BJ (cell line): ENCODE results near the gene CPNE4. TPM values are rescaled to one million over a fixed set of nuclear protein-coding genes. Genes with fewer than 3 reads are reported as not detected.

Experiments used
- CTCF ChIA-PET: fragments of 350-600 bp; formaldehyde crosslinking; extraction: SDS; loops from one replicate; lab custom pipeline; 2021; ENCODE audit warnings: antibody characterized with exemption, inconsistent platforms; lab: Yijun Ruan, JAX
- POLR2A ChIA-PET: fragments of 300-600 bp; sonication (Branson Sonifier 250); formaldehyde crosslinking; extraction: SDS; loops from one replicate; lab custom pipeline; 2021; ENCODE audit warnings: antibody characterized with exemption; lab: Charles Lee
- DNase-seq: peaks from one replicate; pipeline ENCODE4 v3.0.0-alpha.2; 2011; ENCODE audit warnings: low read depth
- H3K27me3 ChIP-seq: 2 replicates; pipeline ENCODE4 v1.6.0; 2011; ENCODE audit warnings: low read length; ENCODE audit not compliant: control insufficient read depth, insufficient read depth
- H3K36me3 ChIP-seq: 2 replicates; pipeline ENCODE4 v1.5.1; 2011; ENCODE audit warnings: low read length; ENCODE audit not compliant: control insufficient read depth, insufficient read depth
- H3K4me3 ChIP-seq: 2 replicates; pipeline ENCODE4 v1.5.1; 2011; ENCODE audit warnings: low read depth, mild to moderate bottlenecking, control low read depth, low read length
- polyA plus RNA-seq: library from polyadenylated mRNA; depleted of rRNA; stranded (reverse); fragments of >200 nt; gene quantifications from 2 replicates; pipeline ENCODE4 v1.2.3, GENCODE V29; 2011
- TF ChIP-seq, protein P1 (sequence below): IDR thresholded peaks from 2 replicates; pipeline ENCODE4 v1.5.1; 2011; ENCODE audit warnings: low read depth, mild to moderate bottlenecking, control low read depth, inconsistent platforms, low read length, moderate library complexity; ENCODE audit not compliant: insufficient read depth

The CPNE4 gene
- polyA plus RNA-seq, 1 experiment, result not detected

DNA sequence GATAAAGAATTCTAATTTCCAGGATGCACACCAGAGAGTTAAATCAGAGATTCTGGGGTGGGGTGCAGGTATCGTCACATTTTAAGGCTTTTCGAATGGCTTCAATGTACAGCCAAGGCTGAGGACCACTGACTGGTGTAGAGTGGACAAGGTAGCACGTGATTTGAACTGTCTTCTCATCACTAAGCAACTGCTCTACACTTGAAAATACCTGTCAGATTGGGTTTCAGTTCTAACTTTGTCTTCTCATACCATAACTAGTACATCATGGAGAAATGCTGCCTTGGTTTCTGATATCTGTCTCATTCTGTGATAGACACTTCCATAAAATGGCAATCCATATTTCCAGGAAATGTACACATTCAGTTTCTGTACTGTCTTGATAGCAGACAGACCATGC lies 474.0 kb downstream of the CPNE4 start:
- TF ChIP-seq, protein P1, sequence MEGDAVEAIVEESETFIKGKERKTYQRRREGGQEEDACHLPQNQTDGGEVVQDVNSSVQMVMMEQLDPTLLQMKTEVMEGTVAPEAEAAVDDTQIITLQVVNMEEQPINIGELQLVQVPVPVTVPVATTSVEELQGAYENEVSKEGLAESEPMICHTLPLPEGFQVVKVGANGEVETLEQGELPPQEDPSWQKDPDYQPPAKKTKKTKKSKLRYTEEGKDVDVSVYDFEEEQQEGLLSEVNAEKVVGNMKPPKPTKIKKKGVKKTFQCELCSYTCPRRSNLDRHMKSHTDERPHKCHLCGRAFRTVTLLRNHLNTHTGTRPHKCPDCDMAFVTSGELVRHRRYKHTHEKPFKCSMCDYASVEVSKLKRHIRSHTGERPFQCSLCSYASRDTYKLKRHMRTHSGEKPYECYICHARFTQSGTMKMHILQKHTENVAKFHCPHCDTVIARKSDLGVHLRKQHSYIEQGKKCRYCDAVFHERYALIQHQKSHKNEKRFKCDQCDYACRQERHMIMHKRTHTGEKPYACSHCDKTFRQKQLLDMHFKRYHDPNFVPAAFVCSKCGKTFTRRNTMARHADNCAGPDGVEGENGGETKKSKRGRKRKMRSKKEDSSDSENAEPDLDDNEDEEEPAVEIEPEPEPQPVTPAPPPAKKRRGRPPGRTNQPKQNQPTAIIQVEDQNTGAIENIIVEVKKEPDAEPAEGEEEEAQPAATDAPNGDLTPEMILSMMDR, result no peak
- no peak overlapping the region for H3K4me3 ChIP-seq
- peaks cover 3% of the 10 kb centered on the region for H3K27me3 ChIP-seq
- ChIA-PET POLR2A (interaction anchor here (0.9 kb wide), 1 partner anchor 17 kb away, joined by 3 read pairs; no protein-coding TSS in a partner anchor), CTCF (interaction anchor here (1.6 to 2.0 kb wide), 2 partner anchors 12 to 19 kb away, joined by 4 read pairs; no protein-coding TSS in a partner anchor)
- DNase-seq, result no peak
- H3K36me3 ChIP-seq, result no peaks in the 10 kb centered on the region

DNA sequence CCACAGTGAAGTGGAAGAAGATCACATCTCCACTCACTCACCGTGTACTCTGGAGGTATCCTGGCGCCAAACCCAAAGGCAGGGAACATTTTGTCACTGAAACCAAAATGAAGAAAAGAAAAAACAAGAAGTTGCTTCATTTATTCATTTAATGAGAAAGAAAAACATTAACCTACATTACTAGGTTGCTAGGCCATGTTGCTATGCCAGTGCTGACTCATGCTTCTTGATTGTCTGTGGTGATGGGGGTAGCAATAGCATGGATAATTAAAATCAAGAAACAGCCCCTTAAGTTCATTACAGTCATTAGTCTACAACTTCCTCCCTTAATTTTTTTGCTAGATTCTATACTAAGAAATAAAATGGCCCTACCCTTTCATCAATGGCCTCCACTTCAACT lies 479.4 kb downstream of the CPNE4 start:
- TF ChIP-seq, protein P1, result no peak

DNA sequence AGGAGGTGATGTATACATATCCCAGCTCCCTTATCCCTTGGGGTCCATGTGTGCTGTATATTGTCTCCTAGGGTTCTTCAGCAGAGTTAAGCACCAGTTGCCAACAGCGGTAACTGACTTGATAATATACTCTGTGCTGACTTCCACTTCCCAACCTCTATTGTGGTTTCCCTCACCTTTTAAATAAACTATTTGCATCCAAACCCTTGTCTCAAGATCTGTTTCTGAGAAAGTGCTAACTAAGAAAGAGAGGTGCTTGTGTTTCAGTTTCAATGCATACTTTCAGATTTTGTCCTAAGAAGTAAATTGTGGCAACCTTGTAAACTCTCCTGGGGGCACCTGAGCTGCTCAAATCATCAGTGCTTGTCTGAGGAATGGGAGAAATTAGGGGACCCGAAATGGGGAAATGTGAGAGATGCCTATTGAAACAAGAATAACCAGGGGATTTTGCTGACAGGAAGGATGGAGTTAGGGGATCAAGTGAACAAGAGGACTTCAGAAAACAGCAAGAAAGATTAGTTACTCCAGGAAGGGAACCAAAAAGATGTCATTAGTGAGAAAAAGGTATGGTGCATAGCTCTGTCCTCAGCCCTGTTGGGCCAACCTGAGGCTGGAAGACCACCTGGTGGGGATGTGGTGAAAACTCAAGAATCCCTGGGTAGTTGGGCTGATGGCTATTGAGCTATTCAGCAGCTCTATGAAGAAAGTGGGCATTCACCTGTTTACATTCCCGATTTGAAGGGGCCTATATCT lies 481.1 kb downstream of the CPNE4 start:
- TF ChIP-seq, protein P1, result no peak
- Histone ChIP-seq H3K27me3 (peaks cover 1% of the 10 kb centered on the region; the same call in 1 of the 2 replicates), H3K4me3 (no peak overlapping the region), H3K36me3 (no peaks in the 10 kb centered on the region)
- no peak for DNase-seq
- ChIA-PET POLR2A (no interaction called here), CTCF (interaction anchor here (0.7 to 1.9 kb wide), 3 partner anchors 15 to 28 kb away, joined by 3 to 5 read pairs (median 3); no protein-coding TSS in a partner anchor)

More for the DNA sequence above, 479.4 kb downstream of the CPNE4 start:
- H3K27me3 ChIP-seq, result peaks cover 1% of the 10 kb centered on the region
- CTCF ChIA-PET, result no interaction called here
- POLR2A ChIA-PET, result no interaction called here
- no peak overlapping the region for H3K4me3 ChIP-seq
- no peak for DNase-seq
- no peaks in the 10 kb centered on the region for H3K36me3 ChIP-seq

DNA sequence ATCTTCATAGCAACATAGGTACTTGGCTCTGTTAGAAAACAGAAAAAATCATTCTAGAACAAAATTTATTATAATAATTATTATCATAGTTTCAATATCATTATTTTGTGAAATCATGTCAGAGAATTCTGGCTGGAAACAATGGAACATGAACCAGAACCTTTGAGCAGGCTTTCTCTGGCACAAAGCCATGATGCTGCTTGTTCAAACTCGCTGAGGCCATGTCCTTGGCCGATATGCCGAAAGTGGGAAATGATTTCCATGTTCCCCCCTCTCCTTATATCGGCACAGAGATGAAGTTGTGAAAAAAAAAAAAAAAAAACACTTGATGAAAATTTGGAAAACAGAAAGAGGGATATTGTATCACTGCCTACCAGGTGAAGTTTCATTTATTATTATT lies 483.1 kb downstream of the CPNE4 start:
- CTCF ChIA-PET, result no interaction called here
- POLR2A ChIA-PET, result no interaction called here
- Histone ChIP-seq H3K36me3 (no peaks in the 10 kb centered on the region), H3K27me3 (peaks cover 1% of the 10 kb centered on the region; the same call in 1 of the 2 replicates), H3K4me3 (no peak overlapping the region)
- TF ChIP-seq, protein P1, result no peak
- no peak for DNase-seq

DNA sequence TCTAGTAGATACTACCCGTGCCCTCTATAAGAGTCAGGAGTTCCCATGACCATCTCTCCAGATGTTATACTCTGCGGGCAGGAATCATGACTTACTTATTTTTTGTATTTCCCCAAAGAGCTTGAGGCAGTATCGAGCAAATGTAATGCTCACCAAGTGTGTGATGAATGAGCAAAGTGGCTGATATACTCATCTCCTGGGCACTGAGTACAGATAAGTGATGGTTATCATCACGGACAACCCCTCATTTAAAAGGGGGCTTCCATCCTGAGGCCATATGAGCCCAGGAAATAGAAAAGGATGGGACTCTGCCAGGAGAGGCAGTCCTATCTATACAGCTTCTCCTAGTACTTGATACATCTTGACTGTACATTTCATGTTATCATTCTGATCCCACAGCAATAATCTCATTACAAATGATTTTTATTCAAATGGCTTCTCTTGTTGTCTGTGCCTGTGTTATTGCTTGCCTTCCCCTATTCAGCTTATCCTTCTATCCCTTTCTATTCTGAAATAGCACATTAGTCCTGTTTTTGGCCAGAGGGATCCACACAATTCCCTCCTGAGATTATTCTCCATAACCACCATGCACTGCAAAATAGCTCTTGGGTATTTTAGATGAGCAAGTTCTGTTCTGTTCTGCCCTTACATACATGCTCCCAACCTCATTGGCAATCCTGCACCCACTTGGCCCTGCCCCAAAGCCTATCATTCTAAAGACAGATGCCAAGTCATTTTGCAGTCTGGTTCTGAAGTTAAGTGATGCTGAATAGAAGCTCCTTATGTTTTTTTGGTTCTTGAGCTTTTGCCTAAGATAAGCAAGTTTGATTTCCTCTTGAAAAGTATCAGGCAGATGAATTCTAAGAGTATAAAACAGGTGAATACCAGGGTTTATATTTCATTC lies 484.0 kb downstream of the CPNE4 start:
- Histone ChIP-seq H3K27me3 (peaks cover 1% of the 10 kb centered on the region; the same call in 1 of the 2 replicates), H3K4me3 (no peak overlapping the region), H3K36me3 (no peaks in the 10 kb centered on the region)
- CTCF ChIA-PET, result interaction anchor here (1.0 to 2.1 kb wide), 3 partner anchors 9 to 19 kb away, joined by 3 to 6 read pairs (median 5); no protein-coding TSS in a partner anchor
- TF ChIP-seq, protein P1, result no peak
- no peak for DNase-seq
- POLR2A ChIA-PET, result no interaction called here
